DMS53 treated with DMSO at 0.1 percent for 48 hours (cell line): Measurements from ENCODE around the gene KIF27.
"Not testable (repeated sequence)": the region's sequence is repeated elsewhere in the genome, so short reads cannot be mapped to it uniquely, and the experiment has no call there.

ENCODE experiments used
- DNase-seq: peaks from one replicate; lab custom pipeline; 2025; ENCODE audit not compliant: unreplicated experiment; lab: John Stamatoyannopoulos, UW

The KIF27 gene

GRCh38 chr9:83934569-83935275 is 13.5 kb upstream of the KIF27 start:
- DNase-seq = no peak

- no peak for DNase-seq
Observed at GRCh38 chr9:83933790-83934189, 12.6 kb upstream of the KIF27 start.

- no peak for DNase-seq
Observed at GRCh38 chr9:83932851-83933250, 11.6 kb upstream of the KIF27 start.

DNA sequence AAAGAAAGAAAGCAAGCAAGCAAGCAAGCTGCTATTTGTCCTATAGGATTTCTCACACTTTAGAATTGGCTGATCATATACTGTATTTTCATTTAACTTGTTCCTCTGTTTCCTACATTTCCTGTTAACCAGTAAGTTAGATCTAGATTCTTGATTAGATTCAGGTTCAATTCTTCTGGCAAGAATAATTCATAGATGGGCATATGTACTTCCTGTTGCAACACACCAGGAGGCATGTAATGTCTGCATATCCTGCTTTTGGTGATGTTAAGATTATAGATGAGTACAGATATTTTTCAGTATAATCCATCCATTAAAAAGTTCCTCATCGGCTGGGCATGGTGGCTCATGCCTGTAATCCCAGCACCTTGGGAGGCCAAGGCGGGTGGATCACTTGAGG is 10.8 kb upstream of the KIF27 start:
- no peak for DNase-seq

- DNase-seq = no peak
Observed at GRCh38 chr9:83930881-83931280, 9.6 kb upstream of the KIF27 start.

GRCh38 chr9:83927591-83927990 is 6.4 kb upstream of the KIF27 start:
- no peak for DNase-seq

- DNase-seq = peak; percentile 43
Observed at GRCh38 chr9:83920469-83920926, 734 bp downstream of the KIF27 start.

GRCh38 chr9:83919111-83919510 is 2.1 kb downstream of the KIF27 start:
- DNase-seq = no peak

DNA sequence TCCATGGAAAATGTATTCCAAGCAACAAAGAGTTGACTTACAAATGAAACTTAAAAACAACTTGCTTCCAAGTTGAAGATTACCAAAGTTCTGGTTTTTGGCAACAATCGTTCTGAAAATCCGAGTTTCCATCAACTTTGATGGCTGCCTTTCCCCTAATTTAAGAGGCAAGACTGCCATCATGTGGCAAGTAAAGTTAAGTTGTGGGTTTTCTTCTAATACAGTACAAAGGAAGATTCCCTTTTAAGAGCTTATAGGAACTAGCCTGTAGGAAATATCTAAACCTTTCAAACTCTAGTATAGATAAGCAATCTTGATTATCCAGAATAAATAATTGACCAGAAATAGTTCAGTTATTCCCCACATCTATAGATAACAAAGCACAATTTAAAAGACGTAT is 9.0 kb downstream of the KIF27 start:
- peak; percentile 6 for DNase-seq

DNA sequence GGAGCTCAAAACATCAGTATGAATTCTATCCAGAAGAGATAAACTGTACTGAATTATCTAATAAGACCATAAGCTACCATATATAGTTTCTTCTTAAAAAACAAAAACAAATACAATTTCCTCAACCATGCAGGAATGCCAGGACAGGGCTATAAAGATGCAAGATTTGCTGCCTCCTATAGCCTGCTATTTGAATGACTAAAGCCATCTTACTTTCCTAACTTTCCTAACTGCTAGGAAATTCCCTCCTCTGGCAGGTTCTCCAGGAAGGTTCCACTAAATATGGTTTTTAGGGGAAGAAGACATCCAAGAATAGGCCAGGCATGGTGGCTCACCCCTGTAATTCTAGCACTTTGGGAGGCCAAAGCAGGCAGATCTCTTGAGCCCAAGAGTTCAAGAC is 15.1 kb downstream of the KIF27 start:
- no peak for DNase-seq

- not testable (repeated sequence) for DNase-seq
Observed at GRCh38 chr9:83900615-83901014, 20.6 kb downstream of the KIF27 start.

GRCh38 chr9:83894301-83894700 is 26.9 kb downstream of the KIF27 start:
- DNase-seq = not testable (repeated sequence)

DNA sequence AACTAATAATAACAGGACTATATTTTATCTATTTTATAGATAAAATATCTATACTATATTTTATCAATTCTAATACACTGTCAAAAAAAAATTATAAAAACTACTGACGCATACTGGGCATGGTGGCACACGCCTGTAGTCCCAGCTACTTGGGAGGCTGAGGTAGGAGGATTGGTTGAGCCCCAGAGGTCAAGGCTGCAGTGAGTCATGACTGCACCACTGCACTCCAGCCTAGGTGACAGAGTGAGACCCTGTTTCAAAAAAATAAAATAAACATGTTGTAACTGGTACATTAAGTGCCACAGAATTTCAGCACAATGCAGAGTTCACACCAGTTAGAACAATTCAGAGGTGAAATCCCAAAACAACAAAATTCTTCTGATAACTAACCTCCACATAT is 34.7 kb downstream of the KIF27 start:
- DNase-seq = not testable (repeated sequence)

DNA sequence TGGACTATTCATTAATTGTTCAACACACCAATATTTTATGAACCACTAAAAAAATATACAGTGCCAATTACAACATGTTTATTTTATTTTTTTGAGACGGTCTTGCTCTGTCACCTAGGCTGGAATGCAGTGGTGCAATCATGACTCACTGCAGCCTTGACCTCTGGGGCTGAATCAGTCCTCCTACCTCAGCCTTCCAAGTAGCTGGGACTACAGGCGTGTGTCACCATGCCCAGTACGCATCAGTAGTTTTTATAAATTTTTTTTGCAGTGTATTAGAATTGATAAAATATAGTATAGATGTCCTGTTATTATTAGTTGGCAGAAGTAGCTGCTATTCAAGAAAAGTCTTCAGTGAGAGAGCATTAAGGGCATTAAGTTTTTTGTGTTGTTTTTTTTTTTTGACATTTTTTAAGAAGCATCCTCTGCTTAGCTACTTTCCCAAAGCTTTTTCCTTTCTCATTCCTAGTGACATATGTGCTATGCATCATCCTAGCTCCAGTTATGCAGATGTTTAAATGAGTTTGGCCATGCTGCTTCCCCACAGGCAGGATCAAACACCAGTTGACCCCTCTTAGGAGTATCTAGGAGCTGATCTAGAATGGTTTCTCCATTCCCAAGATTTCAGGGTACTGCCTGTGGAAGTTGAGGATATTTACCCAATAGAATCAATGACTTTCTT is 35.5 kb downstream of the KIF27 start:
- not testable (repeated sequence) for DNase-seq

- not testable (repeated sequence) for DNase-seq
Observed at GRCh38 chr9:83881687-83882408, 39.4 kb downstream of the KIF27 start.

- not testable (repeated sequence) for DNase-seq
Observed at GRCh38 chr9:83875559-83875958, 45.7 kb downstream of the KIF27 start.

DNA sequence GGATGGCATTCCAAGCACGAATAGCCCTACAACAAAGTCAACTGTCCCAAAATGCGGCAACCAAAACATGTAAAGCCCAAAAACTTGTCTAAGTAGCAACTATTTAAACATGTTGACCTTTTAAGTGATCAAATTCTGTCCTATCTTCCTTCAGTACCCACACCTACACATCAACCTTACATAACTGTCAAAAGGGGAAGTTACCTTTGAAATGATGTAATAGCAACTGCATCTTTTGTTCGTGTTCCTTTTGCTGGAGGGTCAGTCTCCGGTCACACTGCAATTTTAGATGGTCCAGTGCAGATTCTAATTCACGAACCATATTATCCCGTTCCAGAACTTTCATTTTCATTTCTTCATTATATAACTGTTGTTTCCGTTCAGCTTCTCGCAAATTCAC is 71.3 kb downstream of the KIF27 start:
- not testable (repeated sequence) for DNase-seq

DNA sequence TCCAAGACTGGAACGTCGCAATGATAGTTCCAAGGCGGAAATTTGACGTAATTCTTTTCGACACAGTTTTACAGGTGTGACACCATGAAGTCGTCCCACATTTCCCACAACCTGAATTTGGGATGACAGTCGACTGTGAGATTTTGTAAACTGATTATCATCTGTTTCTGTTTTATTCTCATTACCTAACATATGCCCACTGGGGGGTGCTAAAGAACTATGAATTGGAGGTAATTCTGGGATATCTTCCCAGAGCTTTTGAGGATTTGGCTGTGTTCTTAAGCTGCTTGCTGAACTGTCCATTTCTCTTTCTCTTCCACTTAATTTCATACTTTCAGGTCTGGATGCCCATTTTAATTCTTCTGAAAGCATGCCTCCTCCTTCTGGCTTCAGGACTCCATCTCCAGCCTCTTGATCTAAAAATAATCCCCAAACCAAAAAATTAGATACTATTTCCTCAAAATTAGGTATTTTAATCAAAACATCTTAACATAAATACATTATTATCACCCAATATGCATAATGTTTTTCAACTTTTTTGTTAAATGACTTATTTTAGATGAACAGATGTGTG is 84.1 kb downstream of the KIF27 start:
- not testable (repeated sequence) for DNase-seq

DNA sequence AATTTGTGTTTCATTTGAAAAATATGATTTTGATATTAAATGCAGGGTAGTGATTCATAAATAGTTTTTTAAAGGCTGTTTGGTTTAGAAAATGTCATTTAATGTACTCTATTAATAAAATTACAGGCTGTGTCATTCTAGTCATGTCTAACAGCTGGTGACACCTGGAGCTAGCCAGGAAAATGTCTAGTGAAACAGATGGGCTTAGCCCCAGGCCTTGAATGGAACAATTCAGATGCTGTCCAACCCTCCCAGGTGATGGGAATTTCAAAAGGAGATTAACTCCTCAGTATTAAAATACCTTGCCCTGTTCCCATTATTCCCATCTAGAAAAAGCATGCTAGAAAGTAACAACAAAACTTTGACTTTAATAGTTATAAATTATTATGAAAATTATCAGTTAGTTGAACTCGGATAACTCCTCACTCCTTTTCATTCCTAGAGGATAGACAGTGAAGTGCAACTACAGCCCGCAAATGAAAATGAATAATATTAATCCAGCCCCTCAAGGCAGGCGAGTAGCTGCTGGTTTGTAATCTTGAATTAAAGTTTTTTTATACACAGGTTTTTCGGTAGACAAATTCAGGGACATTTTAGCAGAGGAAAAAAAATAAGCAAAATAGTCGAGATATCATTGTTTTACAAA is 90.7 kb downstream of the KIF27 start:
- DNase-seq = not testable (repeated sequence)

DNA sequence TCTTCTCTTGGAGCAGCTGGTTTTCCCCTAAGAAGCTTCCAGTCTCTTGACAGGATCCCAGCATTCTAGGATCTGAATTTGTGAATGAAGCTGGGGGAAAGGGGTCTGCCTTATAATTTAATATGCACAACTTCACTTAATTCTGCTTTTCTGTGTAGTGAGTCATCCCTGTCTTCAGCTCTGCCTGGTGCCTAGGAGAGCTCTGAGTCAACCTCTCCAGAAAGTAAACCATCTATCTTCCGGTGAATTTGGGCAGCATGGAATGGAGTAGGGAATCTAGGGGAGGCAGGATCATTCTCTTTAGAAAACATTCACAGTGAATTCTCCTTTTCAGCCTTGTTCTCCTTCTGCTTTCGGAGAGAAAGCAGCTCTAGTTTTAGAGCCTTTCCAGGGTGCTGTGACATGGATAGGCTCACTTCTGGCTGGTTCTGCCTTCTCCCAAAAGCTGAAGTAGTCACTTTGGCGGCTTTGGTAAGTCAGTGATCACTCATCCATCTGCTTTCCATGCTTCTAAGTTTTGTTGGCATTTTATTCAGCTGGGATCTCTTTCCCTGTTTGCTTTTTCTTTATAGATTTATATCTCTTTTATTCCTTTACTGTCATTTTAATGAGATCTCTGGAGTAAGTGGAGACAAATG is 96.1 kb downstream of the KIF27 start:
- not testable (repeated sequence) for DNase-seq
